Activated CD4-positive, alpha-beta T cell treated with anti-CD3 and anti-CD28 coated beads for 4 hours (primary cell): Measurements from ENCODE around the gene ST6GALNAC3.

Experiments used
- DNase-seq, 2 donors: peaks; one replicate each; pipeline ENCODE4 v3.0.0-alpha.2; 2020

The ST6GALNAC3 gene

DNA sequence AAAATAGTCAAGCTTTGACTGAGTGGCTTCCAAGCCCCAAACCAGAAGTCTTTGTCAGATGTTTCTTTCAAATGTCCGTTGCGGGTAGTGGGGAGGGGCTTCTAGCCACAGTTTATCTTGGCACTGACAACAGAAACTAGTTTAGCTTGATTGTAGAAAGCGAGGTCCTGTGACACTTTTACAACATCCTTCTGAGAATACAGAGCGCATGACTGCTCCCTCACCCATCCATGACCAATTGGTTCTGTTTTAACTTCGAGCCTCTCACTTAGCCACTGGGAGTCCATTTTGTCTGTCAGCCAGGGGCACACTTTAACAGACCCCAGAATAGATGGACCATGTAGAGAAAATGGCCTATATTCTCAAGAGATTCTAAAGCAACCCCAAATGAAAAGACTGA is 593.5 kb downstream of the ST6GALNAC3 start:
- DNase-seq = no peak

DNA sequence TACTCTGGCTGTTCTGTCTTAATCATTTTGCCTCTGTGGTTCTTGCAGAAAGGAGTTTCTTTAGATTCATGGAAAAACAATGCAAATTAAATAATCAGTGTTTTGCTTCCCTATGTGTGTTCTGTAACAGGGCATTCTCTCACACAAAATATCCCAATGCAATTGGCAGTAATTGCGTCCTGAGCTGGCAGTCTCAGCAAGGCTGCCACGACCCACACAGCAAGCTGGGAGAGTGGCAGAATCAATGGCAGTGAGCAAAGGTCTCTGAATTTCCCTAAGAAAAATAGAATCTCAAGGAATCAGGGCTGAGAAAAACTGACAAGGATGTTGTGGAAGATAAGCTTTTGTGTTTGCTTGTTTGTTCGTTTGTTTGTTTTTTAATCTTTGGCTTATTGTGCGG is 594.6 kb downstream of the ST6GALNAC3 start:
- DNase-seq = no peak

DNA sequence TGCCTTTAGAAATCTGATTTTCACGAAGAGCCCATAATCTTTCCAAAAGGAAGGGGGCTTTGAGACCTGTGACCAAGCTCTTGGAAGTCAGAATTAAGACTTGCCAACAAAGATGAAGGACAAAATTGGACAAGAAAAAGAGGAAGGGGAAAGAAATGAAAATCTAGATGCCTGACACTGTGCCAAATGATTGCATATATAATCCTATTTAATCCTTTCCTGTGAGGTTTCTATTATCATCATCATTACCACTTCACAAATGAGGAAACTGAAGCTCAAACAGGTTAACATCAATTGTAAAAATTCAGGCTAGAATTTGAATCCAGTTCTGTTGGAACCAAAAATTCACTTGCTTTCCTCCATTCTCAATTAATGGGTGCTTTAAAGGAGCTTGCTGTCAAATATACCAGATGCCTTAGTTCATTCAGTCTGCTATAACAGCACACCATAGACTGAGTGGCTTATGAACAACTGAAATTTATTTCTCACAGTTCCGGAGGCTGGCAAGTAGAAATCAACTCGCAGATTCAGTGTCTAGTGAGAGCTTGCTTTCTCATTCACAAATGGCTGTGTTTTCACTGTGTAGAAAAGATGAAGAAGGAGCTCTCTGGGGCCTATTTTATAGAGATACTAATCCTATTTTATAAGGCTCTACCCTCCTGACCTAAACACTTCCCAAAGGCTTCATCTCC is 595.2 kb downstream of the ST6GALNAC3 start:
- no peak for DNase-seq

DNA sequence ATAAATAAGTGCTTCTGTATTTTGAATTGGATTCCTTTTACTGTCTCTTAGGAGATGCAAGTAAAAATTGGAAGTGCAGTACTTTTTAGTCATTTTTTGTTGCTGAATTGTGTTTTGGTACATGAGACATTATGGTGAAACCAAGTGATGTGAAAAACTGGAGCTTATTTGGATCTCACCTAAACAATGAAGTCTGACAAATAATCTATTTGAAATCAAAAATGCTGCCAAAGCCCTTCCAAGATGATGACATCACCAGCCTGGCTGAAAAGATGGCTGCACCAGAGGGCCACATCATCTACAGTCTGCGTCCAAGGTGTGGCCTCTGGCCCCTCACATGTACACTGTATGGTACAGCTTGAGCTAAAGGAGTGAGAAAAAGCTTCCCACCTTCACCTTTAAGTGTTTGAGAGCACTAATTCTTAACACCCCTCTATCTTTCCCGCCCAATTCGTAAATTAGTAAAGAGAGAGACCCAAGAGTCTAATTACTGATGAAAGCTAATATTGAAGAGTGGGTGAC is 600.2 kb downstream of the ST6GALNAC3 start:
- DNase-seq = no peak

DNA sequence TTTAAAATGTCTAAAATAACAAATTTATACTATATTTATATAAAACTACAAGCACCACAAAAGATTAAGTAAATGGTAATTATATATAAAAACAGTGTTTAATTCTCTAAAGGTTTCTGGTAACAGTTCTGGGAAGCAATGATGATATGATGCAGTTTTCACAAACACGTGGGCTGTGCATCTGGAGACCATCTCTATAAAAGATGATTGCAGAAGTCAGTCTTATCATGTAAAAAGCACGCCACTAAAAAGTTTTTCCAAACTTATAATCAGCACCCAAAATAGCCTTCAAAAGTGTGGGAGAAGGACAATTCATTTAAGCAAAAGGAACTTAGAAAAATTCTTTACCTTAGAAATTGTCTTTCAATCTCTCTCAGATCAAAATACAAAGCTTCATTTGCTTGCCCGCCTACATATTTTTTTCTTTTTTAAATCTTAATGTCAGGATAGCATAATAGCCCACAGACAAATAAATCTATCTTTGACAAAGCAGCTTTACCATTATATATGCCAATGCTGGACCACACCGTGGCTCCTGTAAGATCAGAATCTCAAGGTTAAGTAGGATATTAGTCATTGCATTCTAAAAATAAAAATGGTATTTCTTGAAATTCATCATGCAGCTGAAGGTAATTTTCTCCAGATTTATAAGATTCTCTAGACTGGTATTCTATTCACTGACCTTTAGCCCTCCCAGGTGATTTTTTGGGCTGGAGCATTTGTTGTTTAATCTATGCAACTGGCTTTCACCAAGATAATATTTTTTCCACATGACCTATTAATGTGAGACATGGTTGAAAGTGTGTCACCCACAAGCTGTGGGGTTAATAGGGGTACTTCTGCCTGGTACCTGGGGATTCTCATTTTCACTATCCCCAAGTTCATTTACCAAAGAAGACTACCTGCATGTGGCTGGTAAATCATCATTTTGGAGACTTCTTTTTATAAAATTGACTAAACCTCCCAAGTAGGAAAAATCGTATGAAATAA is 603.2 kb downstream of the ST6GALNAC3 start:
- no peak for DNase-seq

DNA sequence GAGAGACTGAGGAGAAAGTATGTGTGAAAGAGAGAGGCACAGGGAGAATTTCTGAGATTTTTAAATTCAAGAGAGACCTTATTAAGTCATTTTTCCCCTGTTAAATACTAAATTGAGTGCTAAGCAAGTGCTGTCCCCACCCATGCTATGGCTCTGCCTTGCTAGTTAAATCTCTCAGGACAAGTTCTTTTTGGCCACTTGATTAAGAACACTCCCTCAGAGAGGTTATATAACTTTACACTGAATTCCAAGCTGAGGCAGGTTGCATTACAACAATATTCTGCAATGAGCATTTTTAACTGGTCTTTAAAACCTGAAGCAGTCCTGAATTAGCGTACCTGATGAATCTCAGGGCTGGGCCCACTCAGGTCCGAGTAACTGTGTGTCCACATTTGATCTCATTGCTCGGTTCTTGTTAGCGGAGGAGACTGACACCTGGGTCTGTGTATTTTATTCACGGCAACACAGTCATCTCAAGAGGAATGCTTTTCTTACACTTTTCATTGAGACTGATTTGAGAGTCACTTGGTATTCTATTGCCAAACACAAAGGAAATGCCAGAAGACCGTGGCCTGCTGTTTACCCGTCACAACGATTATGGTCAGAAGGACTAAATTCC is 605.1 kb downstream of the ST6GALNAC3 start:
- no peak for DNase-seq

DNA sequence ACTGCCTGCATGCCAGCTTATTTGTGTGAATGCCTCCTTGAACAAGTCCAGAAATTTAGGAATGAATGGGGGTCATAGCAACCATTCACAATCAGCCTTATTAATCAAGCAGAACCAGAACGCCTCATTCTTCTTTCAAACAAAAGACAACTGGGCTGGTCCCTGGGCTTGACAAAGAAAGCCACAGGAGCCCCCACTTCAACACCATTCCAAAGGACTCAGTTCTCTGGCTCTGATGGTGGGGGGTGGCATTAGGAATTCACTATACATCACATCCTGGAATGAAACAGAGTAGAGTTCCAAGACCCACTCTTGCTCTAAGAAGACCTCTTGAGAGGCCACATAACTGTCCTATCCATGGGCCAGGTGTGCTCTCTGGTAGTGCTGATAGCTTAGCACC is 606.1 kb downstream of the ST6GALNAC3 start:
- no peak for DNase-seq

DNA sequence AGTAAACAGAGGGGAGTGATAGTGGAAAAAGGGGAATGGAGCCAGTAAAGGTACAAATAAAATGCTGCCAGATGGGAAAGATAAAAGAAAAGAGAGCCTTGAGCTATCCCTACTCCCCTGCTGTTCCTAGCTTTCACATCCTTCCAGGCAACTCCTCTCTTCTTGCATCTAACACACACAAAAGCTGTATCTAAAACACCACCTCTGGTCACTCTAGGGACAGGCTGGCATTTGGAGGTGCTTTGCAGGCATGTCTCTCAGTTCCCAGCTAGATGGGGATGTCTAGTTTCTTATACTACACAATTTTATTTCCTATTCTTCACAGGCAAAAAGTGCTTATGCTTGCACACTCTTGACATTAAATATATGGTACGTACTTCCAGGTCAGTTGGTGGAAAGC is 607.6 kb downstream of the ST6GALNAC3 start:
- no peak for DNase-seq
